HL-60/S4 (cell line): ENCODE results near the gene OCA2.
"Not testable (repeated sequence)": the region's sequence is repeated elsewhere in the genome, so short reads cannot be mapped to it uniquely, and the experiment has no call there.

Experiments used
- in situ Hi-C: fragments of 300-500 bp; cut with MboI; formaldehyde crosslinking; loops from 2 replicates; pipeline ENCODE4 v1.14.3; 2022; ENCODE audit warnings: low sequenced_read_pairs

The OCA2 gene

GRCh38 chr15:27757052-27757451, 342.1 kb downstream of the OCA2 start:
- in situ Hi-C loops = no loop called here

DNA sequence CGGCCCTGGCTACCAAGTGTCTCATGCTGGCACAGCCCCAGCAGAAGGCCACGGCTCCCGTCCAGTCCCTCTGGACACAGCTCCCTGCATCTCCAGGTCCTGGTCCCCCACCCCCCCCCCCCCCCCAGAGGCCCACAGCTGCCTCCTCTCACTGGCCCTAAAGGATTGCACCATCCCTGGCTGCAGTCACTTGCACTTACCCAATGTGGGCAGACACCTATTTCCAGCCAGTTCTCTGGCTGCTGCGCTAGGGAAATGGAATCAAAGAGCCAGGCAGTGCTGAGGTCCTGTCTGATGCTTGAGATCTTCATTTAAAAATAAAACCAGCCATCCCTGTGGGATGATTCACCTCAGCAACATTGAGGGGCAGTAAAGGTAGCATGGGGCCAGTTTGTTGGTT, 346.4 kb downstream of the OCA2 start:
- in situ Hi-C loops = no loop called here

DNA sequence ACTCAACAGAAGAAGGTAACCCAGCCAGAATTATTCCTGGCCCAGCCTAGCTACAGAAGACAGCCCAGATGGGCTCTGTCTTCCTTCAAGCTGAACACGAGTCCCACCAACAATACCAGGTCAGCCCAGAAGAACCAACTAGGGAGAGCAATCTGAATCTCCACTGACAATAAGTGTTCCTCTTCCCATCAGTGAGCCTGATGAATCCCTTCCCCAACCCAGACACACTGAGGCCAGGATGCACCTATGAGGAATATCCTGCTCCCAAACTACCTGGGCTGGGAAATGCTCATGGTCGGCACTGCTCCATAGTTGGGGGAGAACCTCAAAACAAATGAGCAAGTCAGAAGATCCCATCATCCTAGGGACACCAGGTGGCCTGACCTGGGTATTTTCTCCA, 351.1 kb downstream of the OCA2 start:
- in situ Hi-C loops = no loop called here

- in situ Hi-C loops = no loop called here
Observed at GRCh38 chr15:27746401-27746955, 352.6 kb downstream of the OCA2 start.

GRCh38 chr15:27744641-27745040, 354.5 kb downstream of the OCA2 start:
- in situ Hi-C loops = no loop called here

GRCh38 chr15:27743638-27744037, 355.5 kb downstream of the OCA2 start:
- in situ Hi-C loops = no loop called here

DNA sequence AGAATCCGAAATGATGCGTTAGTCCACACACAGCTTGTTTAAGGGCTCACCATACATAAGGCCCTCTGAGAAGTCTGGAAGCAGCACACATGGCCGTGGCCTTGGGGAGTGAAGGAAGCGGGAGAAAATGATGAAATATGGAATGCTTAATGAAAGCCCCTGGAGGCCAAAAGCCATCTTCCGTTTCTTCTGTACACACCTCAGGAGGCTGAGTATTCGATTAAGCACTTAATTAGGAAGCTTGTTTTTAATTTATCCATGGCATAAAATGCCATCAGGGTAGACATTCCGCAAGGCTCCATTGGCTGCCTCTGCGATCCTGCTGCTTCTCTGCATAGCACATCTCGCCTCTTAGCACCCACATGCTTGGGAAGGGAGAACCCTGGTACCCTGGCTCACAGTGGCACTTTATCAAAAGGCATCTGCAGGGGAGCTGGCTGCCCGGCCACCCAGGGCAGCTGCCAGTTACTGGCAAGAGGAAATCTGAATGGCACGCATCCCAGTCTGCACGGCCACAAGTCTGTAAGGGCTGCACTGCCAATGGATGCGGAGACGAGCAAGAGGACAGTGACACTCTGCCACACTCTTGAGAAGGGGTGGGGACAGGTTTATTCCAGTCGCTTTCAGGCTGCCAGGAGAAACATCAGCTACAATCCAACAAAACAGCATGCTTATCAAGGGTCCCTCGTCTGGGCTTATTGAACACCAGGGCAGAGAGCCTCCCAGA, 356.2 kb downstream of the OCA2 start:
- in situ Hi-C loops = no loop called here

DNA sequence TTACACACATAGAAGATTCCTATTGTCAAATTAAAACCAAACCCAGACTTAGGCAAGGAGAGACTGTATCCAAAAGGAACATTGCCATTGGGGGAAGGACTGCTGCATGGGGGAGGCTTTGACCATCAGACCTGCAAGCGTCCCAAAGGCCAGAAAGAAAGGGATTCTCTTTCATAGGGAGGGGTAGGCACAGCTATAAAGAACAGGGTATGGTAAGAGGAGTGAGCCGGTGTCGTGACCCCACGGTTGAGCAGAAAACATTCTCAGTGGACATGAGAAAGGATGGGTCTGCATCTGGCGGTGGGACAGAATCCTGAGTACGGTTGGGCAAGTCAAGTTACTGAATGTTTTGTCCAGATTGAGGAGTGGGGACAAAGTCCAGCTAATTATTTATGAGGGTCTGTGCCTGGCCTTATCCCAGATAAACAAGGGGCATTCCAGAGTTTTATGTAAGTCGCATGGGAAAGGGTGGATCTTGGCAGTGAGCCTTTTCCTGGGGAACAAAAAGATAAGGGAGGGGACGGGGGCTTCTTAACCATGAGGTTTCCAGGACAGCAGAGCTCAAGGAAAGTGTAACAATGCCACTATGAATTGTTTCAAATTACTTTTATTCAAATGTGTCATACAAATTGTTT, 357.8 kb downstream of the OCA2 start:
- in situ Hi-C loops = no loop called here

DNA sequence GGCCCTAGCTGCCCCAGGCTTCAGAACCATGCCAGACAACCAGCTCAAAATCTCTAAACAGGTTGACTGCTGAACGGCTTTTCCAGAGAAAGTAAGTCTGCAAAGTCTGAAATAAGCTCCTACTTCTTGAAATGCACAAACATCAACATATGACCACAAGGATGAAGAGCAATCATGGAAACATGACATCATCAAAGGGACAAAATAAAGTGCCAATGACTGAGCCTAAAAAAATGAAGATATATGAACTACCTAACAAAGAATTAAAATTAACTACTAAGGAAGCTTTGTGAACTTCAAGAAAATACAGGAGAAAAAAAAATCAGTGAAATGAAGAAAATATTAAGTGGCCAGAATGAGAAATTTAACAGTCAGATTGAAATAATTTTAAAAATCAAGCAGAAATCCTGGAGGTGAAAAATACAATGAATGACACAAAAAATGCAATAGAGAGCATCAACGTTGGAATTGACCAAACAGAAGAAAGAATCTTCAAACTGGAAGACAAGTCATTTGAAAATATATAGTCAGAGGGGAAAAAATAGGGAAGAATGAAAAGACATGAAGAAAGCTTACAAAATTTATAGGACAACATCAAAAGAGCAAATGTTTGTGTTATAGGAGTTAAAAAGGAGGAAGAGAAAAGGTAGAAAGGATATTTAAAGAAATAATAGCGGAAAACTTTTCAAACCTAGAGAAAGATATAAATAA, 364.2 kb downstream of the OCA2 start:
- in situ Hi-C loops = no loop called here

- in situ Hi-C loops = no loop called here
Observed at GRCh38 chr15:27731776-27732175, 367.3 kb downstream of the OCA2 start.

- in situ Hi-C loops = no loop called here
Observed at GRCh38 chr15:27730868-27731267, 368.2 kb downstream of the OCA2 start.

DNA sequence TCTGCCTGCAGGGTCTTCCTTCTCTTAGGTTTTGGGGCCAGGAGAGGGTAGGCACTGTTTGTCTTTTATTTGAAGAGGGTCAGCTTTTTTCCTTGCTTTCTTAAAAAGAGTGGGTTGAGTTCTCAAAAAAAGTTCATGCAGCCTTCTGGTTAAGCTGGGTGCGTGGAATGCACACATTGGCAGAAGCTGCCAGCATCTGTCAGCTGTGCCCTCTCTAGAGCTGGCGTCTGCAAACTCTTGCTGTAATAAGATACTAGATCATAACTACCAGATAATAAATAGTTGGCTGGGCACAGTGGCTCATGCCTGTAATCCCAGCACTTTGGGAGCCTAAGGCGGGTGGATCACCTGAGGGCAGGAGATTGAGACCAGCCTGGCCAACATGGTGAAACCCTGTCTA, 373.4 kb downstream of the OCA2 start:
- in situ Hi-C loops = no loop called here

DNA sequence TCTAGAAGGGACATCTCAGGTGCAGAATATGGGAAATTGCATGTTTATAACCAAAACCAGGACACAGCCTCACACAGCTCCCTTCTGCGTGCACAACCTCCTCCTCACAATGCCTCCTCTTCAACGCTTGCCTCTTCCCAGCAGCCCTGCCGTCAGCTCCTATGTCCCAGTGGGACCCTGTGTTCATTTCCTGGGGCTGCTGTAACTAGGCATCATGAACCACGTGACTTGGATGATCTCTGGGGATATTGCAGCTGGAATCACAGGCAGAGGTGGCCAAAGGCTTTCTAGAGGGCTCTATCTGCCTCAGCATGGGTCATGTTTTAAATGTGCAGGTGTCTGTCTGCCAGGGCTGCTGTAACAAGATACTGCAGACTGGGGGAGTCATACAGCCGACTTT, 375.3 kb downstream of the OCA2 start:
- in situ Hi-C loops = no loop called here

DNA sequence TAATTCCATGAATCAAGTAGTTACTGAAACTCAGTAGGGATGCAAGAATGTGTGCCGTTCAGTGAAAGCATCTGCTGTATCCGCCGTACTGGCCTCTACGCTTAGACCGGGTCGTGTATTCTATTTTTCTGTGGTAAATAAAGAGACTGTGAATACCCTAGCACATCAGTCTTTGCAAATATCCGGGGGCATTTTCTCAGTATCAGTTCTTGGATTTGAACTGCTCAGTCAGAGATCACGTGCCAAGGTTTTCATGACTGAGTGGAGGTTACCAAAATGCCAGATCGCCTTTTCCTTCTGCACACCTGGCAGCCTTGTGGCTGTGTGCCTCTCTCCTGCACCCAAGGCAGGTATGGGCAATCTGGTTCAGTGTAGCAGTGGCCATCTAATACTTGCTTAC, 377.0 kb downstream of the OCA2 start:
- in situ Hi-C loops = no loop called here

DNA sequence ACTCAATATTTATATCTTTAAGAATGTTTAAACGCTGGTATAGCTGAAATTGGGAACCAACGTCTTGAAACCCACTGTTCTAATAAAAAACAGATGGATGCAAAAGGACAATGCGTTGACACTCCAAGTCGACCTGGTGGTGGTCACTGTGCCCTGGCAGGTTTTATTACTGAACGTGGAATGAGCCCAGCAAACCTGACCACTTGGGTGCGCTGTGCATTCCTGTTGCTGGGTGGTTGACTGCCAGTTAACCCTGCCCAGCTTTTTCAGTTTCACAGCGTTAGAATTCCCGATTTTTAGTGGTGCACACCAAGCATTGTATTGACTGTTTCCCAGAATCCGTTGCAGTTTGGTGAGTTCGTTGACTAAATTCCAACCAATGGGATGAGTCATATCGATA, 384.4 kb downstream of the OCA2 start:
- in situ Hi-C loops = no loop called here

DNA sequence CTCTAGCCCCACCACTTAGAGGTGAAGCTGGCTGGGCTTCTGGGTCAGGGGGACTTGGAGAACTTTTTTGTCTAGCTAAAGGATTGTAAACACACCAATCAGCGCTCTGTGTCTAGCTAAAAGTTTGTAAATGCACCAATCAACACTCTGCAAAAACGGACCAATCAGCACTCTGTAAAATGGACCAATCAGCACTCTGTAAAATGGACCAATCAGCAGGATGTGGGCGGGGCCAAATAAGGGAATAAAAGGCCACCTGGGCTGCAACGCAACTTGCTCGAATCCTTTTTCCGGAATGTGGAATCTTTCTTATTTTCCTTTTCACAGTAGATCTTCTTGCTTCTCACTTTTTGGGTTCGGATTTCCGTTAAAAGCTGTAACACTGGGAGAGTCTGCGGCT, 385.3 kb downstream of the OCA2 start:
- in situ Hi-C loops = not testable (repeated sequence)

GRCh38 chr15:27707257-27707656, 391.9 kb downstream of the OCA2 start:
- in situ Hi-C loops = no loop called here

DNA sequence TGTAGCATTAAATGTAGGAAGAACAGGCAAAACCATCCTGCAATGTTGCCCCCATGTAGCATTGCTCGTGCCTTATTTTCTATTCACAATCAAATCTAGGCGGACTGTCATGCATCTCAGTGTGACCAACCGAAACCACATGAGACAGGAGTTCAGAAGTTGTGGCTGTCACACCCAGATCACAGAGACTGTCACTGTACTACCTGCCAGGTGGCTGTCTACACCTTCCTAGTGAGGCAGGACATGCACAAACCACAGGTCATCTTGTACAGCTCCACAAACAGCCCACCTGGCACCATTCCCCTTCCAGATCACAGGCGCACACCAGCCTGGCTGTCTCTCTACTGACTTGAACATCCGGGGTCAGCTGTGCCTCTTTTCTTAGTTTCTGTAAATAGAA, 392.8 kb downstream of the OCA2 start:
- in situ Hi-C loops = no loop called here

GRCh38 chr15:27705056-27705455, 394.1 kb downstream of the OCA2 start:
- in situ Hi-C loops = no loop called here
